Epithelial cell of esophagus (primary cell): ENCODE data around the gene UBE2H.

Experiments
- DNase-seq: peaks from one replicate; pipeline ENCODE4 v3.0.0; 2010; ENCODE audit warnings: low read depth
- H3K4me3 ChIP-seq: 2 replicates; pipeline ENCODE4 v1.5.1; 2011; ENCODE audit warnings: mild to moderate bottlenecking, low read length, control low read depth
- CTCF ChIP-seq: IDR thresholded peaks from 2 replicates; pipeline ENCODE4 v1.5.1; 2011; ENCODE audit warnings: low read depth, mild to moderate bottlenecking, low read length, control low read depth, inconsistent platforms; ENCODE audit not compliant: insufficient read depth; ENCODE audit errors: missing control alignments

The UBE2H gene

DNA sequence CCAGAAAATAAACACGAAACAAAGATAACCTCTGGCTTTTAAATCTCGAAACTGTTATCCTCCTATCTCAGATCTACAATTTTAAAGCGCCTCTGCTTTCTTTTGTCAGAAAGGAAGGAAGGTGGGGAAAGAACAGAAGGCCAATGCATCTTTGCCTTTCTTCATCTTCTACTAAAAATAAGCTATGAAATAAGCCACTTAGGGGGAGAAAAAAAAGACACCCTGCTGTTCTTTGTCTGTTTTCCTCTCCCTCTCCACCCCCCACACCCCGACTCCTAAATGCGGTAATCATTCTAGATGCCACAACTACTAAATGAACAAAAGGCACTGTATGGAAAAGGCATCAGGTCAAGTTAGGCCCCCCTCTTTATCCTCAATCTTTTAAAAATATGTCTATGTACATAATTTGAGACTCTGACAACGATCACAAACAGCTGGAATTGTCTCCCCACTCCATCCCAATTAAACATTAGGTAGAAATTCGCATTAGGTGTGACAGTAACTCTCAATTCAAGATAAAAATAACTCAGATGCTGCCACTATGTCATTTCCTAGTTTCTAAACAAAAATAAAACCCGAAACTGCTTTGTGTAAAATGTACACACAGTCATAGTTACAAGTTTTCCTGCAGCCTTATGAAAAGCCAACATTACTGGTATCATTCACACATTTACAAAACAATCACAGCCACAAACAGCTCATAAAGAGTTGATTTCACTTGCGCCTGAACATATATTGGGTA is 2.4 kb downstream of the UBE2H start:
- peak overlapping the region; percentile 84 for H3K4me3 ChIP-seq
- TF ChIP-seq CTCF: no peak
- DNase-seq: peak; percentile 48

DNA sequence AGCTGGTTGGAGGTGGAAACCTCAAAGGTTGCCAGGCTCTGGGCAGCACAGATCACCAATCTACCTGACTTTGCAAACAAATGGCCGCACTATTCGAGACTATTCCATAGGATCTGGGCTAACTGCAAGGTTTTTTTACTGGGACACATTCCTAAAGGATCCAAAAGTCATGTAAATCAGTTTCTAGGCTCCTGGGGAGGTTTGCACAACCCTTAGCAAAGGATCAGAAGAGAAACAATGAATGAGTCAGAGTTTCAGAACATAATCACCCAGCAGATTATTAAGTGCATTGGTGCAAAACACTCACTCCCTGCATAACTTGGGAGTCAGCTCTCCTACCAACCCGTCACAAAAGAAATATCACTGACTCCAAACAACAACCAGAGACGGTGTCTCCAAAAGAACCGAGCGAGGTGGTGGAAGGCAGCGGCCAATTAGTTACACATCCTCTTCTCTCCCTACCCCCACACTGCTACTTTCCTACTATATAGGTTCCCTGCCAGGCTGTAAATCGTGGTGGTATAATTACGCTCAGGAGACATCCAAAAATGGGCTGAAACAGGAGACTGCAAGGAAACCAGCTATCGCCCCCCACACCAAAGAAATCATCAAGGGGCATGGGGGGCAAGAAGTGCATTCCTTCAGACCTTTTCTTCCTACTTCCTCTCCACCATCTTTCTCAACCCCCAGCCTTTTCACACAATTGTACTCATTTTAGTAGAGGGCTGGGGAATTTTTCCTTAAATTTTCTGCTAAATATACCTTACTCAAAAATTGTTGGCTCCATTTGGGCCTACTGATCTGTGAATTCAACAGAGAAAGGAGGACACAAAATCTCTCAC is 3.2 kb downstream of the UBE2H start:
- peak; percentile 95 for DNase-seq
- no peak for TF ChIP-seq CTCF
- H3K4me3 ChIP-seq: peak overlapping the region; percentile 84

DNA sequence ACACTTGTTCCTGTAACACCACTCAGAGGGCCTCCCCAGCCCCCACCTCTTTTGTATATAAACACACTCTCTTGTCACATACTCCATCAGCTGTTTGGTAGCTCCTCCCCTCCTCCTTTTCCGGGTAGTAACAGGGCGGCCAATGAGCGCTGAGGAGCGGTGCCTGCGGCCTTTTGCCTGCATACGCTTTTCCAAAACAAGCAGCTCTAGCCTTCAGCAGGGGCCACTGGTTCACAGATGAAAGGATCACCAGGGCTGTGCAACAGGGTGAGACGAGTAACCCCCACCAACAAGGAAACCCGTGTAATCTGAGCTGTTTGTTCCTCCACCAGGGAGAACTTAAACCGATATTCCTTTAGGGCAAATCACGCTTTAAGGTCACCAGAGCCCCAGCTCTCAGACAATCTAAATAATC is 3.9 kb downstream of the UBE2H start:
- no peak for TF ChIP-seq CTCF
- peak overlapping the region; percentile 84 for H3K4me3 ChIP-seq
- DNase-seq: peak; percentile 94

DNA sequence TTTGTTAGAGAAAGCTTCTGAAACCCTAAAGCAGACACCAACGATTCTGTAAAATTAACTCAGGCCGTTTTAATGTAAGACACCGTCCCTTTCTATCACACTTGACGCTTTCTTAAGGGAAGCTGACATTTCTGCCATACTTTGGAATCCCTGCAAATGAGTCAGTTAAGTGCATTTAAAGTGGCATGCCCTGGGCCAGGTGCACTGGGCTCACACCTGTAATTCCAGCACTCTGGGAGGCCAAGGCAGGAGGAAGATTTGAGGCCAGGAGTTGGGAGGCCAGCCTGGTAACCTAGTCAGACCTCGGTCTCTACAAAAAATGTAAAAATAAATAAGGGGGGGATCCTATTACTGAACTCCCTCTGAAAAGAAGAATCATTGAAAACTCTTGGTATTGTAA is 4.4 kb downstream of the UBE2H start:
- peak overlapping the region; percentile 84 for H3K4me3 ChIP-seq
- no peak for DNase-seq
- TF ChIP-seq CTCF: no peak

DNA sequence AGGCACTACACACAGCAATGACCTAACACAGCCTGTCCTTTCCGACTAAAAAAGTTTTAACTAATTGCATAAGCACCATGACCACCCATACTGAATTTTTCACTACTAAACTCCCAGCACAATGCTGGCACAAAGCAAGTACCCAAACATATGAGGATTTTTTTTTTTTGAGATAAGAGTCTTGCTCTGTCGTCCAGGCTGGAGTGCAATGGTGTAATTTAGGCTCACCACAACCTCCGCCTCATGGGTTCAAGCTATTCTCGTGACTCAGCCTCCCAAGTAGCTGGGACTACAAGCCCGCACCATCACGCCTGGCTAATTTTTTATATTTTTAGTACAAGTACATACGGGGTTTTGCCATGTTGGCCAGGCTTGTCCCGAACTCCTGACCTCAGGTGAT is 5.1 kb downstream of the UBE2H start:
- no peak for TF ChIP-seq CTCF
- no peak for DNase-seq
- no peak overlapping the region for H3K4me3 ChIP-seq

DNA sequence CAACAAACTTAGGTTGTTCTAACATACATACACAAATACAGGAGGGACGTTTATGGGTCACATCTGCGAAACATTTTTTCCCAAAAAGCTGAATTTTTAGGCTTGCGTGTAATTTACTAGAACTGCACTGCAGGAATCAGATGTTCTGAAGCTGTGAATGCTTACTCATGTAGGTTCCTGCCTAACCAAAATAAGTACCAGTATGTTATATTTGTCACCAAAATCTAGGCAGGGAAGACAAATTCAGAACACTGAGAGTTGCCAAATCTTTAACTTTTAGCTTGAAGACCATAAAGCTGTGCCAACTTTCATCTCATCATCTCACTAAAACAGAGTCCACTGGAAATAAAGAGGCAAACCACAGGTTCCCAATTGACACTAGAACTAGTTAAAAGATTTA is 5.7 kb downstream of the UBE2H start:
- no peak for DNase-seq
- TF ChIP-seq CTCF: no peak

DNA sequence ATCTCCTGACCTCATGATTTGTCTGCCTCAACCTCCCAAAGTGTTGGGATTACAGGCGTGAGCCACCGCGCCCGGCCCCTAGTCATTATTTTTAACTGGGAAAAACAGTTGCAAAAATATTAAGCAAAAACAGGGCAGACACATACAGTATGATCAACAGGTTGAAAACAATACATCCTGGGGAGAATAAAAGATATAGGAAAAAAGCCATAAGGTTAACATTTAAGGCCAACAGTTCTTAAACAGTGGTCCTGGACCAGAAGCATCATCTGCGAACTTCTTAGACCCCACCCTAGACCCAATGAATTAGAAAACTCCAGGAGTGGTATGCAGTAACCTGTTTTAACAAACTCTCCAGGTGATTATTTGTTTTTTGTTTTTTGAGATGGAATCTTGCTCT is 6.5 kb downstream of the UBE2H start:
- DNase-seq: no peak
- no peak for TF ChIP-seq CTCF
- no peak overlapping the region for H3K4me3 ChIP-seq

More for the DNA sequence above, 5.7 kb downstream of the UBE2H start:
- H3K4me3 ChIP-seq: no peak overlapping the region
